Activated CD8-positive, alpha-beta memory T cell treated with anti-CD3 and anti-CD28 coated beads for 48 hours (primary cell): ENCODE data around the gene CHKB.
"Not testable (repeated sequence)": the region's sequence is repeated elsewhere in the genome, so short reads cannot be mapped to it uniquely, and the experiment has no call there.

Experiments
- DNase-seq, 3 experiments: peaks; one replicate each; pipeline ENCODE4 v3.0.0-alpha.2; 2020; ENCODE audit warnings: low read depth in 2 of 3, low spot score in 2 of 3

CHKB gene

GRCh38 chr22:50550395-50550794 lies 32.3 kb downstream of the CHKB start:
- no peak for DNase-seq

DNA sequence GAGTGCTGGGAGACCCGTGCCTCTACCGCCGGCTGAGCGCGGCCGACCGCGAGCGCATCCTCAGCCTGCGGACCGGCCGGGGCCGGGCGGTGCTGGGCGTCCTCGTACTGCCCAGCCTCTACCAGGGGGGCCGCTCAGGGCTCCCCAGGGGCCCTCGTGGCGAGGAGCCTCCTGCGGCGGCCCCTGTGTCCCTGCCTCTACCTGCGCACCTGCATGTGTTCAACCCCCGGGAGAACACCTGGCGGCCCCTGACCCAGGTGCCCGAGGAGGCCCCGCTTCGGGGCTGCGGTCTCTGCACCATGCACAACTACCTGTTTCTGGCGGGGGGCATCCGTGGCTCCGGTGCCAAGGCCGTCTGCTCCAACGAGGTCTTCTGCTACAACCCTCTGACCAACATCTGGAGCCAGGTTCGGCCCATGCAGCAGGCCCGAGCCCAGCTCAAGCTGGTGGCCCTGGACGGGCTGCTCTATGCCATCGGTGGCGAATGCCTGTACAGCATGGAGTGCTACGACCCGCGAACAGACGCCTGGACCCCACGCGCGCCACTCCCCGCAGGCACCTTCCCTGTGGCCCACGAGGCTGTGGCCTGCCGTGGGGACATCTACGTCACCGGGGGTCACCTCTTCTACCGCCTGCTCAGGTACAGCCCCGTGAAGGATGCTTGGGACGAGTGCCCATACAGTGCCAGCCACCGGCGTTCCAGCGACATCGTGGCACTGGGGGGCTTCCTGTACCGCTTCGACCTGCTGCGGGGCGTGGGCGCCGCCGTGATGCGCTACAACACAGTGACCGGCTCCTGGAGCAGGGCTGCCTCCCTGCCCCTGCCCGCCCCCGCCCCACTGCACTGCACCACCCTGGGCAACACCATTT lies 33.5 kb downstream of the CHKB start:
- no peak for DNase-seq

GRCh38 chr22:50548040-50548920 lies 34.4 kb downstream of the CHKB start:
- DNase-seq: no peak

GRCh38 chr22:50547263-50547985 lies 35.2 kb downstream of the CHKB start:
- DNase-seq: no peak

DNA sequence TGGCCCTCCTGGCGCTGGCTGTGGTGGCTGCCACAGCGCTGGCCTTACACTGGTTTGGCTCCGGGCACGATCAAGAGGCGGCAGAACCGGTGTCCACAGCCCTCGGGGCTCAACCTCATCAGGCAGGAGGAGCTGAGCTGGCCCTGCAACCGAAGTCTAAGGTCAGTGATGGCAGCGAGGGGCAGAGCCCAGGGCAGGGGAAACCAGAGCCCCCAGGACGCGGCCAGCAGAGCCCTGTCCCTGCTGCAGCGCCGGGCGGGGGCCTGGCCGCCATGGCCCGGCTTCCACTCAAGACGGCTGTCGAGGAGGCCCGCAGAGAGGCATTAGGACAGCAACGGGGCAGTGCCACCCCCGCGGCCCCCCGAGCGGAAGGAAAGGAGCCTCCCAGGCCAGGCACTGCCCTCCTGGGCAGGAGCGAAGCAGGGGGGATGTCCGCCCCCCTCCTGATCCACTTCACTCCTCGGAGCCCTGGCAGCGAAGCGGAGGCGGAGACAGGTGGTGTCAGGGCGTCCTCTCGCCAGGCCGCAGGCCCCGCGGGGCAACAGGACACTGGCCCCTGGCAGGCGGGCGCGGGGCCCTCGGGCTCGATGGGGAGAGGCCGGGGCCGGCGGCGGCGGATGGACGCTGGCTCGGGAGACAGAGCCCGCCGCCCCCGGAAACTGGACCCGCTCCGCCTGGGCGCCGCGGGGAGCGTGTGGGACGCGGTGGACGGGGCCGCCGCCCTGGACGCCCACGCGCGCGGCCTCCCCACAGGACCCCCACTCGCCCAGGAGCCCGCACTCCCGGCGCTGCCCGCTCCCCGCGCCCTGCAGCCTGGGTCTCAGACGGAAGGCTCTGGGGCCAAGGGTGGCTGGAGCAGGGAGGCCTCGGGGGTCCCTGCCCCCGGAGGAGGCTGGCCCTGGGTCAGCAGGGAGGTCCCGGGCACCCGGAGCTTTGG lies 36.1 kb downstream of the CHKB start:
- DNase-seq: no peak

DNA sequence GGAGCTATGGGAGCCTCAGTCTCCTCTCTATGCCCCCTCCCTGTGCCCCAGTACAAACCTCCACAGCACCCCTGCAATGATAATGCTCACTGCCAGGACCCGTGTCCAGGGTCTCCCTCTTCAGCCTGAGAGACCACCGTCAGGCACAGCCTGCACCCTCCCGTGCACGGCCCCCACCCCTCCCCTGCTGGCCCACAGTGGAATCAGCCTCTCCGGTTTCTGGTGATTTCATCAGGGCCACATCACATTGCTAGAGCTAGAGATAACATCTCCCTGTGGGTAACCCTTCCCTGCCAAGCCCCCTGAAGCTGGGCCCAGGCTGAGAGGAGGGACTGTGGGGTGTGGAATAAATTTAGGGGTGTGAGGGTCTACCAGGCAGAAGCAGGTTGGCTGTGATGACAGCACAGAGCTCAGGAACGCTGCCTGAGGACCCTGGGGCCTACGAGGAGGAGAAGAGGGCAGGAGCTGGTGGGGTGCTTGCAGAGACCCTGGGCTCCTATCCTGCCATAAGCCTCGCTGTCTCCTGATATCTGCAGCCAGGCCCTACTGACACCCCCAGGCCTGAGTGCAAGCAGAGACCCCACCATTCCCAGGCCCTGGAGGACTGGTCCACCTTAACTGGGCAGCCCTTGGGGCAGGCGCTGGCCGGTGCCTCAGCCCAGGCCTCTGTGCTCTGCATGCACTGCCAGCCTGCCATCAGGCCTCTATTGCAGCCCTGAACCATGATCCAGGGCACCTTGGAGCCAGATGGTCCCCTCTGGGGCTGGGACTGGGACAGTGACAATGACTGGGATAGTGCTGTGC lies 36.9 kb downstream of the CHKB start, which contains the start of gene KLHDC7B:
KLHDC7B (plus strand) TSS at position 378 of the 804 bp plus-strand sequence; CDS start at position 723, 345 bp downstream.
- DNase-seq: no peak

DNA sequence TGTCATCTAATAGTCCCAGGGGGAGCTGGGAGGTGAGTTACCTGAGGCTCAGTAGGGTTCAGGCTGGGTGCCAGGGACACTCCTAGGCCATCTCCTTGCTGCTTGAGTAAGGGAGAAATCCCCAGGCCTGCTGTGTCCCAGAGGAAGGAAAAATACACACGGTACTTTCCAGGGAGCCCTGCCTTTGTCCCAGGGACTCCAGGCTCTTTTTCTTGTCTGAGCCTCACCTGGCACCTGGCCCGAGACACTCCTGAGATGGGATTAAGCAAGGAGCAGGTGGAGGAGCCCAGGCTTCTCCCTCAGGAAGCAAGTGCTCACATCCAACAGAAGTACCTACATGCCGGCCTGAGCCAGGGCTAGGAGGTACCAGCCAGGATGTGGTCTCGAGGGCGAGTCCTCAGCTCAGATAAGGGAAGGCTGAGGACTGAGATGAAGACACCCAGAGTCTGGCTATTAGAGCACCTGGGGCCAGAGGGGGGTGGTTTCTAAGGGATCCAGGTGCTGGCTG lies 37.8 kb downstream of the CHKB start:
- no peak for DNase-seq

- DNase-seq: peak in 2 of 3 experiments; percentile 70 to 73
Measured at GRCh38 chr22:50544078-50544745, 38.4 kb downstream of the CHKB start.

DNA sequence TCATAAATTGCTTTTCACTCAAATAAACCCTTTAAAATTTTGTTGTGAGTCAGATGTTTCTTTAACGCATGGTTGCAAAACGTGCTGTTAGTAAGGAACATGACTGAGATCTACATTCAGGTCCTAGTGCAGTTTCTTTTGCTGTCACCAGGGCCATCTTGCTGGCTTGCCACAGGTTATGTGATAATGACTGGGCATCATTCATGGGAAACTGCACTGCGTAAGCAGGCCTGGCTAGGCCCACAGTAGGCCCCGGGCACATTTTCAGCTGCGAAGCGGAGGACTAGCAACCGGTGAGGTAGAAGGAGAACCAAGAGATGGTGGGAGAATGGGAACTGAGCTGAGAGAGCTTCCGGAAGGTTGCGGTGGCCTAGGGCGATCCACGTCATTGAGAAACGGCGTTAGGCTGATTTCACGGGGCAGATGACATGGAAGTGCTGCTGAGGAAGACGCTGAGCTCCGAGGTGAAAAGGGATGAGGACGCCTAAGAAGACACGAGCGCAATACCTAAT lies 40.2 kb downstream of the CHKB start:
- no peak for DNase-seq

- DNase-seq: not testable (repeated sequence)
Measured at GRCh38 chr22:50541667-50542026, 41.0 kb downstream of the CHKB start.

DNA sequence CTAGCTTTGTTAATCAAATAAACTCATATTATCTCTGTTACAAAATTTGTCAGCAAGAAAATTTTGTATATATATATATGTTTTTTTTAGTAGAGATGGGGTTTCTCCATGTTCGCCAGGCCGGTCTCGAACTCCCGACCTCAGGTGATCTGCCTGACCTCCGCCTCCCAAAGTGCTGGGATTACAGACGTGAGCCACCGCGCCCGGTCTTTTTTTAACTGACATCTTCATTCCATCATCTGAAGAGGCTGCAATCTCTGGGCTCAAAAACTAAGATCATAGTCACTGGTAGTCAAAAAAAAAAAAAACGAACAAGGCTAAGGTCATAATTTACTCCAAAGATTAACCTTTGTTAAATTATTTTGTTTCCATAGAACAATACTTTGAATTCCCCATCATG lies 42.3 kb downstream of the CHKB start:
- no peak for DNase-seq

- DNase-seq: no peak
Measured at GRCh38 chr22:50537765-50538164, 44.9 kb downstream of the CHKB start.

DNA sequence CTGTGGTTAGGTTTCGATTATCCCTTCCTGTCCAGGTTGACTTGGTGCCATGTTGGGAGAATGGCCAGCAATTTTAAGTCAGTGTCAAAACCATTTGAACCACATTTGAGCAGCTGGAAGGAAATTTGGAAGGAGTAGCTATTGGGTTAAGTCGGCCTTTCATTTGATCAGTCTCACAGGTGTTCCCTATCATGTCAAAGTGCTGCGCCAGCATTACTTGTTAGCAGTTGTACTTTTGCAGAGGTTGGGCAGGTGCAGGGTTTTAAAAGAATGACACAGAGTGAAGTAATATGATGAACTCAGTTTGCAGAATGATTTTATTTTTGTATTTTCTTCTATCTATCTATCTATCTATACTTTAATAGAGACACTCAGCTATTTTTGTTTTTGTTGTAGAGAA lies 46.4 kb downstream of the CHKB start:
- no peak for DNase-seq

GRCh38 chr22:50535113-50535512 lies 47.5 kb downstream of the CHKB start:
- no peak for DNase-seq

DNA sequence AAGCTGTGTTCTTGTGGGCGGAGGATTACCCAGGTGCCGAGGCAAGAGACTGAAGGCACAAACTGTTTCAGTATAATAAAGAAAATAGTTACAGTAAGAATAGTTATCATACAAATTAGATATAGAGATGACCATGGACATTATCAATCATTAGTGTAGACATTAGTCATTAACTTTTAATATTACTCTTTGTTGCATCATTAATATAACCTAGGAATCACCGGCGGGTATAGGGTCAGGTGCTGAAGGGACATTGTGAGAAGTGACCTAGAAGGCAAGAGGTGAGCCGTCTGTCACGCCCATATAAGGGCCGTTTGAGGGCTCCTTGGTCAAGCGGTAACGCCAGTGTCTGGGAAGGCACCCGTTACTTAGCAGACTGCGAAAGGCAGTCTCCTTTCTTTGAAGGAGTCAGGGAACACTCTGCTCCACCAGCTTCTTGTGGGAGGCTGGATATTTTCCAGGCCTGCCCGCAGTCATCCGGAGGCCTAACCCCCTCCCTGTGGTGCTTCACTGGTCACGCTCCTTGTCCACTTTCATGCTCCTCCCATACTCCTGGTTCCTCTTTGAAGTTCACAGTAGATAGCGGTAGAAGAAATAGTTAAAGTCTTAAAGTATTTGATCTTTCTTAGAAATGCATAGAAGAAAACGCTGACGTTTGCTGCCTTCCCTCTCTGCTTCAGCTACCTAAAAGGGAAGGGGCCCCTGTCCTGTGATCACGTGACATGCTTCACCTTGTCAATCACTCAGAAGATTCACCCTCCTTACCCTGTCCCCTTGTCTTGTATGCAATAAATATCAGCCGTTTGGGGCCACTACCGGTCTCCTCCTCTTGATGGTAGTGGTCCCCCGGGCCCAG lies 48.6 kb downstream of the CHKB start:
- DNase-seq: not testable (repeated sequence)

- no peak for DNase-seq
Measured at GRCh38 chr22:50532824-50533796, 49.5 kb downstream of the CHKB start.
